ENCODE data around the gene PLXDC1.

- TF ChIP-seq POLR2A (IDR thresholded peaks at IDR 0.05) (no peak), CTCF (IDR thresholded peaks at IDR 0.05) (no peak), POLR2AphosphoS5 (IDR thresholded peaks at IDR 0.05) (no peak)
Observed at GRCh38 chr17:39193346-39193745, 41.9 kb upstream of the PLXDC1 start.
